Erythroblast (primary cell): Measurements from ENCODE around the gene GOLGA8N.
"Not testable (repeated sequence)": the region's sequence is repeated elsewhere in the genome, so short reads cannot be mapped to it uniquely, and the experiment has no call there.

ENCODE experiments used
- GATA1 ChIP-seq: IDR thresholded peaks from 2 replicates; pipeline ENCODE4 v1.6.1; 2011; ENCODE audit warnings: low read depth, mild to moderate bottlenecking, control low read depth, low read length, moderate library complexity
- POLR2A ChIP-seq: IDR thresholded peaks from 2 replicates; pipeline ENCODE4 v1.6.1; 2011; ENCODE audit warnings: mild to moderate bottlenecking, low read length

DNA sequence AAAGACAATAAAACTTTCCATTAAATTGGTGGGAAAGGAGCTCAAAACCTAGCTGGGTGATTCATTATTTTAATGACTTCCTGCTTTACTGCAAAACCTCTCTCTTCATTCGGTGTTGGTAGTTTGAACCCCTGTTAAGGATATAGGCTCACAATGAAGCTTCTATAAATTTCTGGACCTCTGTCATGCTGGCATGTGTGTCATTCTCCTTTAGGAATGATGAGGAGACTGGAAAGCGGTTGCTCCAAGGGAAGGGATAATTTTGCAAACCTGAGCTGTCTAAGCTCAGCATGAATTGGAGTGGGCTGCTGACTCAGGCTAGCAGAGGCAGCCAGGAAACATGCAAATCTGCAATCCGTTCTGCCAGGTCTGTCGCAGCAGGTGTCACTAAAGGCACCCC lies 14.8 kb upstream of the GOLGA8N start:
- not testable (repeated sequence) for TF ChIP-seq POLR2A, GATA1
